ENCODE measurements around the gene SNTA1.
"Not testable (repeated sequence)": the region's sequence is repeated elsewhere in the genome, so short reads cannot be mapped to it uniquely, and the experiment has no call there.

SNTA1 gene

DNA sequence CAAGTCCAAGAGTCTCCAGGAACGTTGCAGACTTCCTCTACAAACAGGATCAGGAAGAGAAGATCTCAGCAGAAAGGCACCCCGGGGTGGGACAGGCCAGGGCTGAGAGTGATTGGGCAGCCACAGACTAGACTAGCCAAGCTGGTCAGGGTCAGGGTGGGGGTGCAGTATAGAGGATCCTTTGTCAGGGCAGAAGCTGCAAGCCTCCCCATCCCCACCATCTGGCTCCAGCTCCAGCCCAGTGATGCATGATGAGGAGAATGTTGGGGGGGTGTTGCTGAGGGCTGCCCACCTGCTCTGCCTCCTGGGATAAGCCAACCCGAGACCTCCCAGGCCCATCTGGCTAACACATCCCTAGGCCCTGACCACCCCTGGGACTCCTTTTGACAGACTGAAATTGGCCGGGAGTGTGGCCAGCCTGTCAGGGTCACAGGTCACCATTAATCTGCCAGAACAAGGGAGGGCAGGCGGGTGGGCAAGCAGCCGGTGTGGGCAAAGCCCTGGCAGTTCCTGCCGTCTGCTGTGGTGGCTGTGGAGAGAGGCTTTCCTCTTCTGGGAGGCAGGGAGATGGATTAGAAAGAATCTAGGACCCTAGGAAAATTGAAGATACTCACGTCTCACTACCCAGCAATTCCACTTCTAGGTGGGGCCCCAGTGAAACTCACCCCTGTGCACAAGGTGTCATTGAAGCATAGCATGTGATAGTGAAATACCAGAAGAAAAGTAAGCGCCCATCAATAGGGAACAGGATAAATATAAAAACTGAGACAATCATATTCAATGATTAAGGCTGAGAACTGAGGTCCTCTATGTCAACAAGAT, 22.1 kb upstream of the SNTA1 start:
- DNase-seq: no peak

DNA sequence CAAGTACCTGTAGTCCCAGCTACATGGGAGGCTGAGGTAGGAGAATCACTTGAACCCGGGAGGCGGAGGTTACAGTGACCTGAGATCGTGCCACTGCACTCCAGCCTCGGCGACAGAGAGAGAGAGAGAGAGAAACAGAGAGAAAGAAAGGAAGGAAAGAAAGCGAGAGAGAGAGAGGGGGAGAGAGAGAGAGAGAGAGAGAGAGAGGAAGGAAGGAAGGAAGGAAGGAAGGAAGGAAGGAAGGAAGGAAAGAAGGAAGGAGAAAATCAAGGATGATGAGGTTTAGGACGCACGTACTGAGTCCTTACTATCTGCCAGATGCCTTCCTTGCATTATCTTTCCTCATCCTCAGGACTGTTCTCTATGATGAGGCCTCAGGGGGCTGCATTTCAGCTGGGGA, 21.2 kb upstream of the SNTA1 start:
- not testable (repeated sequence) for DNase-seq

DNA sequence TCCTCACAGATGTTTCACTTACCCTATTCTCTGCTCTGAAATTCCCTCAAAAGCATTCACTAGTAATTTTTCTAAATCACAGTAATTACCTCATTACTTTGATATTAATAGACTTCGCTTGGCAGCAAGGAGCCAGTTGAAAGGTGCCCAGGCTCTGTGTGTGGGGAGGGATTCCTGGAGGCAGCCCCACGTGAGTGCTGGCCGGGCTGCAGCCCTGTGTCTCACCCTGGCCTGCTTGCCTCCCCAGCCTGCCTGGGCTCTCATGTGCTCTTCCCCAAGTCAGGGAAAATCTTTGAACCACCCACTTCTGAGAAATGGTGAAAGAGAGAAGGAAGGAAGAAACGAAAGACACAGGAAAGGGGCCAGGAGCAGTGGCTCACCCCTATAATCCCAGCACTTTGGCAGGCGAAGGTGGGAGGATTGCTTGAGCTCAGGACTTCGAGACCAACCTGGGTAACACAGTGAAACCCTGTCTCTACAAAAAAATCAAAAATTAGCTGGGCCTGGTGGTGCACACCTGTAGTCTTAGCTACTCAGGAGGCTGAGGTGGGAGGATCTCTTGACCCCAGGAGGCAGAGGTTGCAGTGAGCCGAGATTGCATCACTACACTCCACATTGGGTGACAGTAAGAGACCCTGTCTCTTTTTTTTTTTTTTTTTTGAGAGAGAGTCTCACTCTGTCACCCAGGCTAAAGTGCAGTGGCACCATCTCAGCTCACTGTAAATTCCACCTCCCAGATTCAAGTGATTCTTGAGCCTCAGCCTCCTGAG, 20.0 kb upstream of the SNTA1 start:
- DNase-seq: no peak

GRCh38 chr20:33460711-33461110, 17.1 kb upstream of the SNTA1 start:
- no peak for DNase-seq

- no peak for DNase-seq
These were observed 16.0 kb upstream of the SNTA1 start for GRCh38 chr20:33459599-33459998.

DNA sequence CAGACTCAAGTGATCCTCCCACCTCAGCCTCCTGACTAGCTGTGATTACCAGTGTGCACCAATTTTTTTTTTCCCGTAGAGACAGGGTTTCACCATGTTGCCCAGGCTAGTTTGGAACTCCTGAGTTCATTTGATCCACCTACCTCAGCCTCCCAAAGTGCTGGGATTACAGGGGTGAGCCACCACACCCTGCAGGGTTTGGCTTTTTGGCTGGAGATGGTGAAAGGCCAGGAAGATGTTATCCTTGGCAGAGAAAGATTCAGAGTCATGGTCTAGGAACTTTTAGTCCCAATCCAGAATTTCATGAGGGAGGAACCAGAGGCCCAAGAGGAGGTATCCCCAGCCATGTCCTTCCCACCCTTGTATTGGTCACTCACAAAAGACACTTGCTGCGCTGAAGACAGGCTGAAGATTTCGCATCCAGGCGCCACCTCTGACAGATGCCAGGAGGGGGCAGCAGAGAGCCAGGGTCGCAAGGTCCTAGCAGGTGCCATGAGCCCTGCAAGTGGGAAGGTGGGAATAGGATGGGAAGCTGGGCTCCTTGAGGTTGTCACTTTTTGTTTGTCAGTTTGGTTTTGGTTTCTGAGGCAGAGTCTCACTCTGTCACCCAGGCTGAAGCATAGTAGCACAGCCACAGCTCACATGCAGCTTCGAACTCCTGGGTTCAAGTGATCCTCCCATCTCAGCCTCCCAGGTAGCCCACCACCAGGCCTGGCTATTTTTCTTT, 13.5 kb upstream of the SNTA1 start:
- DNase-seq: peak; percentile 92

DNA sequence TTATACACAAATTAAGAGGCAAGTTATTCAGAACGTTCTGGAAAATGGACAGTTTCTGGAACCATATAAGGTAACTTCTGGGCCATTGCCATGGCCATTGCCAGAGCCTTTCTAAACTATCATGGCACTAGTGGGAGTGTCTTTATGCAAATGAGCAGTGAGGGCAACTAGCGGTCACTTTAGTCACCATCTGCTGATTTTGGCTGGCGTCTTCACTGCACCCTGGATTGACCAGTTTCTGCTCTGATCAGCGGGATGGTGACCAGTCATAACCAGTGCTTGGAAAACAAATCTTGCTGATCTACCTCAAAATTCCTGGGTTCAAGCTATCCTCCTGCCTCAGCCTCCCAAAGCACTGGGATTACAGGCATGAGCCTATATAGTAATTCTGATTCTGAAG, 7.3 kb upstream of the SNTA1 start:
- DNase-seq: no peak

DNA sequence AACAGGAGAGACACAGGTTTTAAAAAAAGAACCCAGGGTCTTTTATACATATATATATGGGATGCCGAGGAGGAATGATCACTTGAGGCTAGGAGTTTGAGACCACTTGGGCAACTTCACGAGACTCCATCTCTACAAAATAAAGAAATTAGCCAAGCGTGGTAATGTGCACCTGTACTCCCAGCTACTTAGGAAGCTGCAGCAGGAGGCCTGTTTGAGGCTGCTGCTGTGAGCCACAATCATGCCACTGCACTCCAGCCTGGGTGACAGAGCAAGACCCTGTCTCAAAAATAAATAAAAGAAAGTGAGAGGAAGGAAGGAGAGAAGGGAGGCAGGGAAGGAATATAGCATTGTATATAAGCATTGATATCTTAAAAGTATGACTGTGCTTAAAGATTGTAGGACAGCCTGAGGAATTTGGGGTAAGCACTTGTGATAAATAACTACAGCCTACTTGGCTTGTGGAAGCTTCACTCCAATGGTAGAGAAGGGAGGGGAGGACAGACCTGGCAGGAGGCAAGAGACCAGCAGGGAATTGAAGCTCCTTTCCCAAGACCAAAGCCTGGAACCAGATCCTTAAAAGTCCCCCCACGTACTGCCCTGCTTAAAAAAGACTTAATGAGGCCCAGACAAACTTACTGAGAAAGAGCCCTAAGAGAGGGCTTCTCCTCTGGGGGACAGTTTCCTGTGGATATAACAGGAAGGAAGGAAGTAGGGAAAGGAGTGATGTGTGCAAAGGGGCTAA, 2.5 kb upstream of the SNTA1 start:
- no peak for DNase-seq

DNA sequence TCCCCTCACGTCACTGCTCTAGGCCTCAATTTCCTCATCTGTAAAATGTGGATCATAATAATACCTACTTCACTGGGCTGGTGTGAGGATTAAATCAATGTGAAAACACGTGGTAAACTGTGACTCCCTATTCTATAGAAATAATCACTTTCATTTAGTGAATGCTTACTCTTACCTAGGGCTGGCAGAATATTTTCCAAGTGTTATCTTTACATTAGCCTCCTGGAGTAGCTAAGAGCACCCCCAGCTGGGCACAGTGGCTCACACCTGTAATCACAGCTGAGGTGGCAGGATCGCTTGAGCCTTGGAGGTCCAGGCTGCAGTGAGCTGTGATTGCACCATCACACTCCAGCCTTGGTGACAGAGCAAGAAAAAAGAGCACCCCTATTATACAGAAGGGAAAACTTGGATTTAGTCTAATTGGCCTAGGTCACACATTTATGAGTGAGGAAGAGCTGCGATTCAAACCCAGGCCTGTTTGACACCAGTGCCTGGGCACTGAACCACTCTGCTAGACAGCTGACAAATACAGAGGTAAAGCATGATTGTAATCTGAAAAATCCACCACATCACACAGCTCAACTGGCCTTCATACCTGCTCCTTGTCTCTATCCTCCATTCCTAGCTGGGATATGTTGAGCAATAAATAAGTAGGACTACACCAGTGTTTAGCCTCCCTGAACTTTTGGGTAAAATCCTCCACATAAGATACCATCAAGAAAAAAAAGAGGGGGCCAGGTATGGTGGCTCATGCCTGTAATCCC, 1.4 kb upstream of the SNTA1 start:
- DNase-seq: no peak

GRCh38 chr20:33443006-33443511, 504 bp downstream of the SNTA1 start:
- no peak for DNase-seq

DNA sequence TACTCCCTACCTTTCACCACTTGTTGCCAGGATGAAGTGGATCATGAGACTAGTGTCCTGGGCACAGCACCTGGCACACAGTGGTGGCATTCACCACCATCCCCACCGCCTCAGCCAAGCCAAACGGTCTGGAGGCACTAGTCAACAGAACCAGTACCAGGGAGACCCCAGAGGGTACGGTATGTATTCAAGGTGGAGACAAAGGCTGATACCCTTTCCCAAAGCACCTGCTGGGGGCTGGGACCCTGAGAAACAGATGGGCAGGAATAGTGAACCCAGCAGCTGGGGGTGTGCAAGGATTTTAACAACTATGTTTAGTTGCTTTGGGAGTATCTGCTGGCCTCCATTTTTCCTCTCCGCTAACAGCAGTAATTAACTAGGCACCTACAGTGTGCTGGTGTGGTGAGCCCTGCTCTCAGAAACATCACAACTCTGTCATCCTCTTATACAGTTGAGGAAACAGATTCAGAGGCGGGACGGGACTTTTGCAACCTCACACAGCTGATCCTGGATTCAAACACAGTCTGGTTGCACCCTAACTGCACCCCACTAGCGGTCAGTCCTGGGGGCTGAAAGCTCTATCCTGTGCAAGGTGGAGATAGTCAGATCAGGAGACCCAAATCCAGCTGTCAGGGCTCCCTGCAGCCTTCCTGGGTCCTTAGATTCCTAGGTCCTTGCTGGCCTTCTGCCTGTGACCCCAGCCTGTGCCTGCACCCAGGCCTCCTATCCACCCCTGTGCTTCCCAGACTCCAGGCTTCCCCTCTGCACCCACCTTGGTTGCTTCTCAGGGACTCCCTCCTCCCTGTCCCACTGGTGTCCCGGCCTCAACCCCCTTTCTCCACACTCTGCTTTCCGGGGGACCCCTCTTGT, 1.2 kb downstream of the SNTA1 start:
- no peak for DNase-seq

GRCh38 chr20:33441142-33441955, 2.2 kb downstream of the SNTA1 start:
- no peak for DNase-seq

- not testable (repeated sequence) for DNase-seq
These were observed 3.0 kb downstream of the SNTA1 start for GRCh38 chr20:33440562-33440961.

DNA sequence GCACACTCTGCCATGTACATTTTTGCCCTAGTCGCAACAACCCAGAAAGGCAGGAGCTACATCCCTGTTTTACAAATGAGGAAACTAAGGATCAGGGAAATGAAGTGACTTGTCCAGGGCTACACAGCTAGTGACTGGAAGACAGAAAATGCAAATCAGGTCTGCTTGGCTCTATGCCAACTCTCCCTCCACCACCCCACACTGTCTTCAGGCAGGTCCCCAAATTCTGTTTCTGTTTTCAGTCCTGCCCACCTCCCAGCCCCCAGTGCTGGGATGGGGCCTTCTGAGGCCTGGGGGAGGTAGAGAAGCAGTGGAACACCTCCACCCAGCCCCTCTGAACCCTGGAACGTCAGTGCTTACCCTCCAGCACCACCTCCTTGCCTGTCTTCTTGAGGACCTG, 5.1 kb downstream of the SNTA1 start:
- DNase-seq: no peak

DNA sequence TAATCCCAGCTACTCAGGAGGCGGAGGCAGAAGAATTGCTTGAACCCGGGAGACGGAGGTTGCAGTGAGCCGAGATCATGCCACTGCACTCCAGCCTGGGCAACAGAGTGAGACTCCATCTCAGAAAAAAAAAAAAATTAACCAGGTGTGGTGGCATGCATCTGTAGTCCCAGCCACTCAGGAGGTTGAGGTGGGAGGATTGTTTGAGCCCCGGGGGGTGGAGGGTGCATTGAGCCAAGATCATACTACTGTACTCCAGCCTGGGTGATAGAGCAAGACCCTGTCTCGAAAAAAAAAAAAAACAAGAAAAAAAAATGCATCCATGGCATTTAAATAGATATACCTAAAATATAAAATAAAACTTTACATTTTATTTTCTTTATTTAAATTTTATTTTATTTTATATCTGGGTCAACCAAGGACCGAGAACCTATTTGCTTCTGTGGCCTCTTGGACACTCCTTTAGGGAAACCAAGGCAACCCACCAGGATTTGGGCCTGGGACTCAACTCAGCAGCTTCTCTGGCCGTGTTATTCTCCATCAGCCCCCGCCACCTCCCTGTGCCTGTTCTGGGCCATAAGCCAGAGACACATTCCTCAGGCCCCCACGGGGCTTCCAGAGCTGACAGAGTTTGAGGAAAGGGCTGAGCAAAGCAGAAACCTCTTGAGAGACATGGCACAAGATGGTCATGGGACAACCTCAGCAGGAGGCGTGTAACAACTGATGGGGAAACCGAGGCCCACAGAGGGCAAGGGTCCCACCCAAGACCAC, 6.2 kb downstream of the SNTA1 start:
- no peak for DNase-seq

DNA sequence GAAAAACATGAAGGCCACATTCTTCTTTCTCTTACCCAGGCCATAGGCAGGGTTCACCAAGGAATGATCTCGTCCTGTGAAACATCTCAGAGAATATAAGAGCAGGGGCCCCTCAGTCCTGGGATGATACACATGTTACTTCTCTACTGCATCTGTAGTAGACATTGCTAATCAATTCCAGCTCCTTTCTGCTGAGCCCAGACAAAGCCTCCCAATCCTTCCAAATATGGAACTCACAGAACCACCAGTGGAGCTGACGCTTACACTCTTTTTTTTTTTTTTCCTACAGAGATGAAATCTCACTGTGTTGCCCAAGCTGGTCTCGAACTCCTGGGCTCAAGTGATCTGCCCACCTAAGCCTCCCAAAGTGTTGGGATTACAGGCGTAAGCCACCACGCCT, 9.1 kb downstream of the SNTA1 start:
- no peak for DNase-seq

DNA sequence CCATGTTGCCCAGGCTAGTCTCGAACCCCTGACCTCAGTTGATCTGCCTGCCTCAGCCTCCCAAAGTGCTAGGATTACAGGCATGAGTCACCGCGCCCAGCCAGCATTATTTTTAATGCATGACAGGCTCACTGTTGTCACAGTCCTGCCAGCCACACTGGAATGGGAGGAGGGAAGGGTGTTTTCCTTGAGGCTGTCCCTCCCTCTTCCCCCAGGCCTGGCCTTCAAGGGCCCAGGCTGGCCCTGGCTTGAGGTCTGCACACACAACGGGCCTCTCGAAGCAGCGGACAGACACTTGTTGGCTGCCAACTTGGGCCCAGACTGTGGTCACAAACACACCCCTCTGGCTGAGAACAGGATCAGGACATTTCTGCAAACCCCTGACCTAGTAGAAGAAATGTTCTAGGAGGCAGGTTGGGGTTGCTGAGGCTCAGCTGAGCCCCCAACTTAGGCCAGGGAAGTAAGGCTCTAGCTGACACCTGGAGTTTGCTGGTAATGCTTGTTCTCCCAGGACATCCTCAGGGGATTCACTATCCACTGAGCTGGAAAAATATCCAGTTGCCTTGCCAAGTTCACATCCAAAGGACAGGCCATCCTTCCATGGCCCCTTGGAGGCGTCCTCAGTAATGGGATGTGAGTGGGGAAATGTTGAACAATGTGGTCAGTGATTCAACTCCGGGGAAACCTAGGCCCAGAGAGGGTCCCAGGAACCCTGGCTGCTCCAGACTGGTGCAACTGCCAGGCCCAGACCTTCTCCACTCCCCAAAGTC, 9.9 kb downstream of the SNTA1 start:
- peak; percentile 62 for DNase-seq

DNA sequence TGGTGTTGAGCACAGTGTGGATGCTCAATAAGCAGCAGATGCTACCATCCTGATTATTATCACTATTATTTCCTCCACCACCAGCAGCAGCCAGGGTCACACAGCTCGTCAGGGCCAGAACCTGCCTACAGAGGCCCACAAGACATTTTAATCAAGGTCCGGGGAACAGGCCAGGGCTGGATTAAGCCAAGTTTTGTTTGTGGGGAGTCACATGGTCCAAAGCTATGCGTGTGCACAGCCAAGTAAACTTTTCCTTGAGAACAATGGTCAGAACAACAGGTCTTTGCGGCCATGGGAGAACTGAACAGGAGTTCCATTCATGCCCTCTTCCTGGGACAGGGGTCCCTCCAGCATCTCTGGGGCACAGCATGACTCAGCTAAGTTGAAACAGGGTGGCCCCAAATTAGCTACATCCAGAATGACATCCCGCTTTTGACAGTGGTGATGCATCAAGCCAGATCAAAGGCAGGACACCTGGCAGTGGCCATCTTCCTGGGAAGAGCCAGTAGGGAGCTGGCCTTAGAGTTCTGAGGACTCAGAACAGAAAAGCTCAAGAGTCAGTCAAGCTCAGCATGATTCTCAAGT, 11.7 kb downstream of the SNTA1 start:
- no peak for DNase-seq

Measured in islet precursor cell (in vitro differentiated cells).